ENCODE data around the gene GLIS1. TPM values are rescaled to one million over a fixed set of nuclear protein-coding genes. Genes with fewer than 3 reads are reported as not detected.

GLIS1 gene
- total RNA-seq, 1 donor from 2014 or later, result not detected

- DNase-seq (no peak), ATAC-seq (no peak)
- intact Hi-C loops (cut with micrococcal nuclease), result no loop called here
These were observed 145.8 kb downstream of the GLIS1 start for GRCh38 chr1:53592985-53593757.

GRCh38 chr1:53592521-53592982, 146.4 kb downstream of the GLIS1 start:
- DNase-seq (no peak), ATAC-seq (peak; percentile 56)
- intact Hi-C loops (cut with micrococcal nuclease), result no loop called here

- DNase-seq (no peak), ATAC-seq (no peak)
- intact Hi-C loops (cut with micrococcal nuclease), result no loop called here
These were observed 147.0 kb downstream of the GLIS1 start for GRCh38 chr1:53591924-53592323.

- DNase-seq (no peak), ATAC-seq (peak; percentile 70)
- intact Hi-C loops (cut with micrococcal nuclease), result no loop called here
These were observed 148.1 kb downstream of the GLIS1 start for GRCh38 chr1:53590531-53591515.

- intact Hi-C loops (cut with micrococcal nuclease), result no loop called here
- ATAC-seq (no peak), DNase-seq (no peak)
These were observed 148.9 kb downstream of the GLIS1 start for GRCh38 chr1:53590104-53590503.

- intact Hi-C loops (cut with micrococcal nuclease), result no loop called here
- DNase-seq, result no peak
- ATAC-seq, result no peak
These were observed 149.7 kb downstream of the GLIS1 start for GRCh38 chr1:53589043-53589887.

GRCh38 chr1:53588053-53588779, 150.7 kb downstream of the GLIS1 start:
- no peak for DNase-seq
- no peak for ATAC-seq

GRCh38 chr1:53587252-53587988, 151.5 kb downstream of the GLIS1 start:
- intact Hi-C loops (cut with micrococcal nuclease), result no loop called here
- DNase-seq, result no peak
- no peak for ATAC-seq

More at GRCh38 chr1:53588053-53588779, 150.7 kb downstream of the GLIS1 start:
- intact Hi-C loops (cut with micrococcal nuclease), result no loop called here

- DNase-seq, result no peak
- intact Hi-C loops (cut with micrococcal nuclease), result no loop called here
- ATAC-seq, result no peak
These were observed 152.2 kb downstream of the GLIS1 start for GRCh38 chr1:53586765-53587164.

- DNase-seq (no peak), ATAC-seq (no peak)
- intact Hi-C loops (cut with micrococcal nuclease), result no loop called here
These were observed 153.4 kb downstream of the GLIS1 start for GRCh38 chr1:53585565-53585964.

GRCh38 chr1:53585129-53585528, 153.8 kb downstream of the GLIS1 start:
- intact Hi-C loops (cut with micrococcal nuclease), result no loop called here
- DNase-seq, result no peak
- no peak for ATAC-seq

- DNase-seq (no peak), ATAC-seq (no peak)
- intact Hi-C loops (cut with micrococcal nuclease), result no loop called here
These were observed 154.2 kb downstream of the GLIS1 start for GRCh38 chr1:53584777-53585107.

- DNase-seq (no peak), ATAC-seq (no peak)
- intact Hi-C loops (cut with micrococcal nuclease), result no loop called here
These were observed 154.8 kb downstream of the GLIS1 start for GRCh38 chr1:53583868-53584776.

GRCh38 chr1:53583021-53583867, 155.7 kb downstream of the GLIS1 start:
- no peak for ATAC-seq
- no peak for DNase-seq
- intact Hi-C loops (cut with micrococcal nuclease), result no loop called here

GRCh38 chr1:53582211-53583020, 156.5 kb downstream of the GLIS1 start:
- intact Hi-C loops (cut with micrococcal nuclease), result no loop called here
- no peak for DNase-seq
- no peak for ATAC-seq

Measured in left ventricle myocardium superior (tissue), 1 donor.